Breast epithelium (tissue), 3 donors: ENCODE measurements around the gene LYZ.

Experiments
- CTCF ChIP-seq, 3 donors: fragments of 450-650 bp; IDR thresholded peaks; one replicate each; pipeline ENCODE4 v1.5.1; 2016 to 2017; ENCODE audit warnings: antibody characterized with exemption in 3 of 3, mild to moderate bottlenecking in 3 of 3, moderate library complexity in 3 of 3
- POLR2AphosphoS5 ChIP-seq, 3 donors: sonication (generic); formaldehyde crosslinking; IDR thresholded peaks; one replicate each; pipeline ENCODE4 v1.6.1; 2017; ENCODE audit warnings: antibody characterized with exemption in 3 of 3

GRCh38 chr12:69304284-69304683, 43.9 kb upstream of the LYZ start:
- TF ChIP-seq POLR2AphosphoS5 (IDR thresholded peaks at IDR 0.05) = no peak
- no peak for TF ChIP-seq CTCF (IDR thresholded peaks at IDR 0.05)
